Posterior cingulate gyrus (tissue), 11 donors: Measurements from ENCODE around the gene SLFNL1.

Source experiments
- DNase-seq, 10 donors: peaks; one replicate each; pipeline versions ENCODE4 v3.0.0 to v3.0.0-alpha.2; 2020 to 2021; ENCODE audit warnings: mixed read lengths in 3 of 10
- intact Hi-C: fragments of 100-400 bp; cut with DNase I; formaldehyde crosslinking; loops from one replicate; pipeline ENCODE4 v1.15.1; 2023

The SLFNL1 gene

GRCh38 chr1:40971966-40972365, 49.6 kb downstream of the SLFNL1 start:
- intact Hi-C loops: no loop called here
- DNase-seq: no peak

- no peak for DNase-seq
- intact Hi-C loops: no loop called here
Measured at GRCh38 chr1:40969445-40969844, 52.1 kb downstream of the SLFNL1 start.

- intact Hi-C loops: no loop called here
- no peak for DNase-seq
Measured at GRCh38 chr1:40966417-40966816, 55.1 kb downstream of the SLFNL1 start.
